Uterus (tissue), 4 donors: Measurements from ENCODE around the gene DOK6. TPM values are rescaled to one million over a fixed set of nuclear protein-coding genes. Genes with fewer than 3 reads are reported as not detected.

ENCODE experiments used
- DNase-seq, 2 donors: peaks; one replicate each; pipeline ENCODE4 v3.0.0-alpha.2; 2019 to 2020
- H3K27ac ChIP-seq, 2 donors: fragments of 200-600 bp; sonication (generic); 1 replicate in 1 of 2; 2 replicates in 1 of 2; pipeline ENCODE4 v1.5.1; 2016 to 2018
- H3K27me3 ChIP-seq, 2 donors: fragments of 200-600 bp; sonication (generic); one replicate each; pipeline ENCODE4 v1.5.1; 2018 to 2019; ENCODE audit warnings: control low read depth in 1 of 2
- H3K36me3 ChIP-seq, 2 donors: fragments of 200-600 bp; sonication (generic); one replicate each; pipeline ENCODE4 v1.5.1; 2019; ENCODE audit warnings: control low read depth in 1 of 2
- H3K4me1 ChIP-seq, 2 donors: fragments of 200-600 bp; sonication (generic); one replicate each; pipeline ENCODE4 v1.5.1; 2018 to 2019; ENCODE audit warnings: control low read depth in 1 of 2
- H3K4me3 ChIP-seq, 2 donors: fragments of 200-600 bp; sonication (generic); 1 replicate in 1 of 2; 2 replicates in 1 of 2; pipeline ENCODE4 v1.5.1; 2018 to 2019; ENCODE audit warnings: mild to moderate bottlenecking in 1 of 2
- H3K9me3 ChIP-seq, 2 donors: fragments of 200-600 bp; sonication (generic); one replicate each; pipeline ENCODE4 v1.5.1; 2019; ENCODE audit warnings: control low read depth in 1 of 2
- POLR2A ChIP-seq, 2 donors: fragments of 450-650 bp; IDR thresholded peaks; one replicate each; pipeline ENCODE4 v1.6.1; 2016; ENCODE audit warnings: antibody characterized with exemption in 2 of 2, mild to moderate bottlenecking in 1 of 2, moderate library complexity in 1 of 2
- intact Hi-C: fragments of 100-400 bp; cut with DNase I; formaldehyde crosslinking; loops from one replicate; pipeline ENCODE4 v1.15.1; 2023; ENCODE audit warnings: low total_unique reads
- total RNA-seq, 4 donors: library from RNA; depleted of rRNA in 3 of 4; stranded (reverse); fragments of >200 nt in 3 of 4; gene quantifications; one replicate each; pipeline versions ENCODE4 v1.1.0 to v1.2.4, GENCODE V29; 2014 to 2023
- TF ChIP-seq, protein P1 (sequence below), 4 experiments: fragments of 200-600 bp in 2 of 4; fragments of 450-650 bp in 2 of 4; sonication (generic) in 2 of 4; IDR thresholded peaks; one replicate each; pipeline ENCODE4 v1.5.1; 2016 to 2019; ENCODE audit warnings: antibody characterized with exemption in 4 of 4, mild to moderate bottlenecking in 2 of 4, moderate library complexity in 1 of 4
- donor health status: DM: yes; HTN: yes; CAD: no.

DOK6 gene
- total RNA-seq, 4 donors from 2014 or later: 0.26 to 9.5 (median 1.4) TPM

DNA sequence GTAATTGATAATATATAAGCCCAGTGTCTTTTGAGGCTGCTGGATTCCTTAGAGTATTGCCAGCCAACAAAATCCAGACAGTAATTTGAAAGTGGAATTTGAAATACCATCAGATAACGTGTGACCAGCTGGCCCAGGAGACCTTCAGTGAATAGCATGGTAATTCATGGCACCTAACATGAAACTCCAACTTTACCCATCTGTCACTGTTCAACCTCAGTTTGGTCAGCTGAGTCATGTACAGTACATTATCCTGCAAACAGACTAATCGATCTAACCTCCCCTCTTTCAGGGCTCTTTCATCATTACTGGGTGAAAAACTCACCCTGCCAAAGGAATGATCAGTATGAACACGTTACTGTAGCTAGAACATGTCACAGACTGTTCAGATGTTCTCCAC lies 230.6 kb downstream of the DOK6 start:
- no peak for DNase-seq
- intact Hi-C loops: no loop called here

DNA sequence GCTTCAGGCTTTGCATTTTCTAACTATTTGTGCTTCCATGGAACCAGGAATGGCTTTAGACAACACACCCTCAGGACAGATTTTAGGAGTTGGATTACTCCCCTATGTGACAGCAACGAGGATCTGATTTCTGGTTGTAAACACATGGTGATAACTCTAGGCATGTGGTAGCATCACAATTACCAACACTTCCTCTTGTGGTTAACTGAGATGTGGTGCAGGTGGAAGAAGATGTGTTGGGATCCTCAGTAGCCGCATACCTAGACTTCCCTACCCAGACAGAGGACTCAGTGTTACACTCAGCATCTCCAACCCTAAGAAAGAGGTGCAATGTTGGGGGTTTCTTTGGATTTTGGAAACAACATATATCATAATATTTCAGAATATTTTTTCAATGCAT lies 234.8 kb downstream of the DOK6 start:
- no peaks in the 10 kb centered on the region for H3K9me3 ChIP-seq
- no peak for DNase-seq
- intact Hi-C loops: no loop called here

More for the DNA sequence above, 230.6 kb downstream of the DOK6 start:
- Histone ChIP-seq H3K4me3 (no peak overlapping the region), H3K36me3 (no peaks in the 10 kb centered on the region), H3K27me3 (no peaks in the 10 kb centered on the region), H3K9me3 (no peaks in the 10 kb centered on the region), H3K27ac (no peak overlapping the region), H3K4me1 (no peaks in the 10 kb centered on the region)
- no peak for TF ChIP-seq POLR2A (IDR thresholded peaks at IDR 0.05)
- TF ChIP-seq, protein P1, sequence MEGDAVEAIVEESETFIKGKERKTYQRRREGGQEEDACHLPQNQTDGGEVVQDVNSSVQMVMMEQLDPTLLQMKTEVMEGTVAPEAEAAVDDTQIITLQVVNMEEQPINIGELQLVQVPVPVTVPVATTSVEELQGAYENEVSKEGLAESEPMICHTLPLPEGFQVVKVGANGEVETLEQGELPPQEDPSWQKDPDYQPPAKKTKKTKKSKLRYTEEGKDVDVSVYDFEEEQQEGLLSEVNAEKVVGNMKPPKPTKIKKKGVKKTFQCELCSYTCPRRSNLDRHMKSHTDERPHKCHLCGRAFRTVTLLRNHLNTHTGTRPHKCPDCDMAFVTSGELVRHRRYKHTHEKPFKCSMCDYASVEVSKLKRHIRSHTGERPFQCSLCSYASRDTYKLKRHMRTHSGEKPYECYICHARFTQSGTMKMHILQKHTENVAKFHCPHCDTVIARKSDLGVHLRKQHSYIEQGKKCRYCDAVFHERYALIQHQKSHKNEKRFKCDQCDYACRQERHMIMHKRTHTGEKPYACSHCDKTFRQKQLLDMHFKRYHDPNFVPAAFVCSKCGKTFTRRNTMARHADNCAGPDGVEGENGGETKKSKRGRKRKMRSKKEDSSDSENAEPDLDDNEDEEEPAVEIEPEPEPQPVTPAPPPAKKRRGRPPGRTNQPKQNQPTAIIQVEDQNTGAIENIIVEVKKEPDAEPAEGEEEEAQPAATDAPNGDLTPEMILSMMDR (IDR thresholded peaks at IDR 0.05): no peak

DNA sequence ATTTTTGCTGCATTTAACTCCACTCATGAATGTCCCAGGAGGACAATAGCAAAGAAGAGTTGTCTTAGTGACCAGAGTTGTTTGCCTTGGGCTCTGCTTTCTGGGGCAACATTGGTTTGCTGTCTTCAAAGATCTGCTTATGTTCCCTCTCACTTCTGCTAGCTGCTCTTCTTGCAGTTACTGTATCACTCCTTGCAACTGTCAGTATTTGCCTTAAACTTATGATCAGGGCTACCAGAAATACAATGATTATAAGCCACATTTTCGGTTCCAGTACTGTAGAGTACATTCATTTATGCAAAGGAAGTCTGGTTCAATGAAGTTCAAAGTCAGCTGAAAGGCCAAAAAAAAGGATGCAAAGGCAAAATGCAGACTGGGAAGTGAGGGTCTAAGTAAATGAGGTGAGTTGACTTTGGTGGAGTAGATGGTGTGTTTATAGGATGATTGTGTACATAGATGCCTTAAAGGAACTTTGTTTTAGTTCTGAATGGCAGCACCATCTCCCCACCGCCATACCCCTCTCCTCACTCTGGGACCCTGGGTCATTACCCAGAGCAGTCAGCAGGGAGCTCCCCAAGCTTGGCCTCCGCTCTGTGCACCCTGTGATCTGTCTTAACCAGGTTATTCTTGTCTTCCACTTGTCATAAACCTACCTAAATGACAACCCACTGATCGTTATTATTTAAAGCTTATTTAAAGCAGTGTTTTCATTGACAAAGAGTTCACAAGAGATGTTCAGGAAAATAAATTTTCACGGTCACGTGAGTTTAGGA lies 236.0 kb downstream of the DOK6 start:
- H3K4me1 ChIP-seq: no peaks in the 10 kb centered on the region
- no peak overlapping the region for H3K4me3 ChIP-seq
- H3K27ac ChIP-seq: no peak overlapping the region
- TF ChIP-seq POLR2A (IDR thresholded peaks at IDR 0.05): no peak
- TF ChIP-seq, protein P1 (IDR thresholded peaks at IDR 0.05): no peak
- DNase-seq: no peak
- intact Hi-C loops: no loop called here
- no peaks in the 10 kb centered on the region for H3K36me3 ChIP-seq
- no peaks in the 10 kb centered on the region for H3K9me3 ChIP-seq
- H3K27me3 ChIP-seq: no peaks in the 10 kb centered on the region

More for the DNA sequence above, 234.8 kb downstream of the DOK6 start:
- no peak for TF ChIP-seq POLR2A (IDR thresholded peaks at IDR 0.05)
- TF ChIP-seq, protein P1 (IDR thresholded peaks at IDR 0.05): no peak
- Histone ChIP-seq H3K36me3 (no peaks in the 10 kb centered on the region), H3K4me3 (no peak overlapping the region), H3K4me1 (no peaks in the 10 kb centered on the region), H3K27ac (no peak overlapping the region), H3K27me3 (no peaks in the 10 kb centered on the region)

DNA sequence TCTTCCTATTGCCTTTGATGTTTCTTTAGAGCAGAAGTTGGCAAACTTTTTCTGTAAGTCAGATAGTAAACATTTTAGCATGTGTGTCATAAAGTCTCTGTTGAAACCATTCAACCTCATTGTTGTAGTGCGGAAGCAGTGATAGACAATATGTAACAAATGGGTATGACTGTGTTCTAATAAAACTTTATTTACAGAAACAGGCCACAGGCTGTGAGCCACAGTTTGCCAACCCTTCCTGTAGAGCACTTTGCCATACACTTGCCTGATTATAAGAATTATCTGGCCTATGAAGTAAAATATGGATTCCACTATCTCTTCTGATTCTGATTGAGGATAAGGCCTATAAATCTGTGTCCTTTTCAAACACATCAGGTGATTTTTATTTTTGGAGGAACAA lies 237.4 kb downstream of the DOK6 start:
- Histone ChIP-seq H3K27ac (no peak overlapping the region), H3K4me1 (no peaks in the 10 kb centered on the region), H3K27me3 (no peaks in the 10 kb centered on the region), H3K9me3 (no peaks in the 10 kb centered on the region), H3K36me3 (no peaks in the 10 kb centered on the region), H3K4me3 (no peak overlapping the region)
- TF ChIP-seq POLR2A (IDR thresholded peaks at IDR 0.05): no peak
- intact Hi-C loops: no loop called here
- DNase-seq: no peak

DNA sequence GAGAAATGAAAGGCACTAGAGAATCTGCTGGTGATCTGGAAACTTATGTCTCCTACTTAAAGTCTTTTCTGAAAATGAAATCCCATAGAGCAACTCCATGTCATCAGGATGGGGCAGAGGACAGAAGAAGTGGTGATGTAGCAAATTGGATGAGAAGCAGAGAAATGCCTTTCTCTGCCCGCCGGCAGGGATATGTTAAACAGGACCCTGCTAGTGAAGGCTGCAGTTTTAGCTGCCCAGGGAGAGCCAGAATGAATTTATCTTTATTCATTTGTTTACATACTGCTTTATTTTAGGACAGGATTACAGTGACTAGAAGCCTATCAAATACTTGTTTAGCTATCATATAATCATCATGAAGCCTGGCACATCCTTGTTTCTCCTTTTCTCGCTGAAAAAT lies 247.0 kb downstream of the DOK6 start:
- Histone ChIP-seq H3K36me3 (no peaks in the 10 kb centered on the region), H3K27ac (no peak overlapping the region), H3K4me3 (no peak overlapping the region), H3K4me1 (no peaks in the 10 kb centered on the region), H3K27me3 (no peaks in the 10 kb centered on the region), H3K9me3 (no peaks in the 10 kb centered on the region)
- intact Hi-C loops: no loop called here
- TF ChIP-seq, protein P1 (IDR thresholded peaks at IDR 0.05): no peak
- TF ChIP-seq POLR2A (IDR thresholded peaks at IDR 0.05): no peak
- no peak for DNase-seq
